Activated CD4-positive, alpha-beta T cell treated with anti-CD3 and anti-CD28 coated beads for 4 hours (primary cell): ENCODE results near the gene RIT1.

Experiments used
- DNase-seq, 2 donors: peaks; one replicate each; pipeline ENCODE4 v3.0.0-alpha.2; 2020

RIT1 gene

GRCh38 chr1:155911156-155912055 lies at the start of gene RIT1:
Gene RIT1, minus strand, starts transcription at chr1:155911349. Its CDS starts 588 bp downstream, at chr1:155910761.
- peak; percentile 81 to 83 for DNase-seq

- DNase-seq, result no peak
These were observed 49.1 kb upstream of the RIT1 start for GRCh38 chr1:155960081-155960745.

- no peak for DNase-seq
These were observed 46.3 kb upstream of the RIT1 start for GRCh38 chr1:155957411-155957915.

GRCh38 chr1:155954645-155955044 lies 43.5 kb upstream of the RIT1 start:
- DNase-seq, result no peak

- no peak for DNase-seq
These were observed 41.3 kb upstream of the RIT1 start for GRCh38 chr1:155952505-155952890.

- no peak for DNase-seq
These were observed 40.8 kb upstream of the RIT1 start for GRCh38 chr1:155951753-155952504.

- DNase-seq, result no peak
These were observed 39.7 kb upstream of the RIT1 start for GRCh38 chr1:155950829-155951228.

GRCh38 chr1:155947741-155948140 lies 36.6 kb upstream of the RIT1 start:
- no peak for DNase-seq

GRCh38 chr1:155947292-155947691 lies 36.1 kb upstream of the RIT1 start:
- DNase-seq, result no peak

GRCh38 chr1:155946633-155947219 lies 35.6 kb upstream of the RIT1 start:
- no peak for DNase-seq

- DNase-seq, result no peak
These were observed 33.3 kb upstream of the RIT1 start for GRCh38 chr1:155944444-155944799.

- no peak for DNase-seq
These were observed 31.5 kb upstream of the RIT1 start for GRCh38 chr1:155942578-155943141.

- no peak for DNase-seq
These were observed 30.8 kb upstream of the RIT1 start for GRCh38 chr1:155941845-155942531.

GRCh38 chr1:155940993-155941844 lies 30.1 kb upstream of the RIT1 start, which contains the start of gene RXFP4:
Gene RXFP4, plus strand, starts transcription at chr1:155941638. Its CDS starts 72 bp downstream, at chr1:155941710.
- DNase-seq, result no peak

- no peak for DNase-seq
These were observed 29.4 kb upstream of the RIT1 start for GRCh38 chr1:155940482-155940992.

GRCh38 chr1:155938220-155938627 lies 27.1 kb upstream of the RIT1 start:
- peak in 1 of 2 donors; percentile 34 for DNase-seq

GRCh38 chr1:155934936-155935590 lies 23.9 kb upstream of the RIT1 start:
- no peak for DNase-seq

GRCh38 chr1:155934097-155934935 lies 23.2 kb upstream of the RIT1 start, which contains the start of gene KHDC4:
Gene KHDC4, minus strand, starts transcription at chr1:155934413. Its CDS starts 40 bp downstream, at chr1:155934373.
- peak; percentile 92 to 93 for DNase-seq

GRCh38 chr1:155933591-155934096 lies 22.5 kb upstream of the RIT1 start:
- DNase-seq, result no peak
